ENCODE measurements around the gene C1orf146.
"Not testable (repeated sequence)": the region's sequence is repeated elsewhere in the genome, so short reads cannot be mapped to it uniquely, and the experiment has no call there.

C1orf146 gene

GRCh38 chr1:92274939-92275338 lies 57.2 kb downstream of the C1orf146 start:
- DNase-seq (ENCODE audit: low read depth in 2 of 2): no peak

- no peak for DNase-seq (ENCODE audit: low read depth in 2 of 2)
These were observed 58.4 kb downstream of the C1orf146 start for GRCh38 chr1:92276082-92276481.

- no peak for DNase-seq (ENCODE audit: low read depth in 2 of 2)
These were observed 59.5 kb downstream of the C1orf146 start for GRCh38 chr1:92277105-92277723.

GRCh38 chr1:92279781-92280180 lies 62.1 kb downstream of the C1orf146 start:
- not testable (repeated sequence) for DNase-seq (ENCODE audit: low read depth in 2 of 2)

- DNase-seq (ENCODE audit: low read depth in 2 of 2): not testable (repeated sequence)
These were observed 63.7 kb downstream of the C1orf146 start for GRCh38 chr1:92281411-92281810.

- DNase-seq (ENCODE audit: low read depth in 2 of 2): no peak
These were observed 73.8 kb downstream of the C1orf146 start for GRCh38 chr1:92291372-92291999.

All from stimulated activated CD4-positive, alpha-beta T cell treated with anti-CD3 and anti-CD28 coated beads, Interleukin-1b, Interleukin-23, amount 100 ng/mL, for 1 hour (primary cell).